Heart left ventricle (tissue), 16 donors: ENCODE measurements around the gene BRF1. TPM values are rescaled to one million over a fixed set of nuclear protein-coding genes. Genes with fewer than 3 reads are reported as not detected.

Experiments used
- ATAC-seq, 4 donors: fragments of 200-7000 bp; cut with Tn5 transposase; one replicate each; pipeline ENCODE4 v1.9.1; 2020 to 2022; ENCODE audit warnings: moderate library complexity in 4 of 4, mild to moderate bottlenecking in 3 of 4, moderate number of reproducible peaks in 1 of 4
- DNase-seq, 5 donors: peaks; one replicate each; pipeline ENCODE4 v3.0.0-alpha.2; 2020
- H3K27ac ChIP-seq, 12 donors: fragments of 200-600 bp; sonication (generic) in 4 of 12; one replicate each; pipeline versions ENCODE4 v1.5.0 to v1.8.0; 2016 to 2022; ENCODE audit warnings: mild to moderate bottlenecking in 2 of 12
- H3K27me3 ChIP-seq, 9 donors: fragments of 200-600 bp; sonication (generic) in 2 of 9; one replicate each; pipeline versions ENCODE4 v1.5.1 to v1.8.0; 2016 to 2022; ENCODE audit warnings: mild to moderate bottlenecking in 3 of 9
- H3K36me3 ChIP-seq, 9 donors: fragments of 200-600 bp; sonication (generic) in 2 of 9; one replicate each; pipeline versions ENCODE4 v1.5.0 to v1.8.0; 2018 to 2022; ENCODE audit warnings: mild to moderate bottlenecking in 2 of 9
- H3K4me1 ChIP-seq, 12 donors: fragments of 200-600 bp; sonication (generic) in 4 of 12; one replicate each; pipeline versions ENCODE4 v1.5.0 to v1.8.0; 2016 to 2022; ENCODE audit warnings: mild to moderate bottlenecking in 3 of 12
- H3K4me3 ChIP-seq, 12 donors: fragments of 200-600 bp; sonication (generic) in 4 of 12; one replicate each; pipeline versions ENCODE4 v1.5.0 to v1.8.0; 2017 to 2022; ENCODE audit warnings: mild to moderate bottlenecking in 9 of 12, moderate library complexity in 4 of 12
- H3K9me3 ChIP-seq, 12 donors: fragments of 200-600 bp; sonication (generic) in 4 of 12; one replicate each; pipeline versions ENCODE4 v1.5.0 to v1.8.0; 2016 to 2022; ENCODE audit warnings: mild to moderate bottlenecking in 1 of 12
- POLR2A ChIP-seq, 2 donors: fragments of 450-650 bp; IDR thresholded peaks; one replicate each; pipeline ENCODE4 v1.6.1; 2017; ENCODE audit warnings: antibody characterized with exemption in 2 of 2, mild to moderate bottlenecking in 2 of 2, moderate library complexity in 2 of 2
- WGBS, 4 donors: extraction: QIAGEN DNeasy Blood & Tissue Kit in 2 of 4; methylation state at CpG; one replicate each; pipeline versions ENCODE4 v1.1.5 to v1.1.7; 2013 to 2018; 5-methylcytosine and 5-hydroxymethylcytosine counted together
- intact Hi-C, 10 donors: fragments of 100-400 bp; cut with DNase I; formaldehyde crosslinking; loops; one replicate each; pipeline versions ENCODE4 v1.11.1 to v1.14.2; 2022
- polyA plus RNA-seq, 2 donors: library from polyadenylated mRNA; stranded (reverse); fragments of 200-250 nt; gene quantifications; one replicate each; pipeline ENCODE4 v1.2.3, GENCODE V29; 2013
- total RNA-seq, 9 donors: library from RNA; depleted of rRNA in 2 of 9; stranded (reverse); fragments of >200 nt in 2 of 9; fragmentation: NEBNext Ultra II Directional in 3 of 9; extraction: Animal tissue kit (Norgen Biotek cat#: 25700) in 3 of 9; gene quantifications; one replicate each; pipeline versions ENCODE4 v1.1.0 to v1.2.4, GENCODE V29; 2016 to 2023
- TF ChIP-seq, protein P1 (sequence below), 12 donors: fragments of 200-600 bp; sonication (generic) in 4 of 12; IDR thresholded peaks; one replicate each; pipeline versions ENCODE4 v1.5.0 to v1.8.0; 2018 to 2022; ENCODE audit warnings: antibody characterized with exemption in 12 of 12, mild to moderate bottlenecking in 5 of 12
- donor health status: ischemic (EF 13 %, LVEDD 7.1; RV severe dilation, severe dysfunction).
- donor health status: healthy with polysubstance abuse.
- donor health status: DM: no; HTN: yes; CAD: no.
- donor health status: DM: no; HTN: no; CAD: no.
- donor health status: ischemic (EF 25% LVEDD 6.9; RV normal size, moderate dysfunction).
- donor health status: ischemic (EF 25% LVEDD 5.7; RV mildly dilated, moderate dysfunction).
- donor health status: healthy.
- donor health status: DM: yes; HTN: yes; CAD: no.
- donor health status: ischemic (EF 35%, LVEDD 5.7; RV mildly dilated, moderate dysfunction).
- donor health status: nonischemic (EF 11% LVEDD 7.7; RV severe dilation, severe dysfunction).
- donor health status: DM: yes; HTN: yes; CAD: no.
- donor health status: PGD.
- donor health status: ischemic (EF 29% LVEDD 5.4; RV normal size, mild dysfunction).
- donor health status: nonischemic (EF 23%, LVEDD 6.1; RV moderate dilation, normal function).

The BRF1 gene
- total and polyA plus RNA-seq, 11 donors, result 13.3 to 25.3 (median 18.7) TPM

DNA sequence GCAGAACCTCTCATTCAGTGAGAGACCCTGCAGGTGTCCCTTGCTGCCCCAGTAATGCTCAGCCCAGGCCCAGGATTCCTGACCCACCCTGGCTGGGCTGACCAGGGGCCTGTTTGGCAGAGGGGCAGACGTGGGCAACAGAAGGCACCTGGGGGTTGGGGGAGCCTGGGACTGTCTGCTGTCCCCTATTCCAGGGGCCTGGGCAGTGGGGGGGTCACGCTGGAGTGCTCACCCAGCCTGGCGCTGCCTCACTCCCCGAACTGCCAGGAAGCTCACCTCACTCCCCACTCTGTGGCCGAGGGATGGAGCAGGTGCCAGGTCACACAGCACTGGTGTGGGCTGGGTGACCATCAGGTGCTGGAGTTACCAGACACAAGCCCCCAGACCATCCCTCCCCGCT is 97.1 kb downstream of the BRF1 start:
- Histone ChIP-seq H3K4me3 (no peak overlapping the region), H3K4me1 (peaks cover 0 to 92% (median 54%) of the 10 kb centered on the region in 12 donors), H3K9me3 (no peaks in the 10 kb centered on the region), H3K27ac (peak overlapping the region in 3 of 12 donors; percentile 9 to 81 (median 75)), H3K27me3 (peaks cover 0 to 16% (median 0%) of the 10 kb centered on the region in 9 donors), H3K36me3 (no peaks in the 10 kb centered on the region)
- ATAC-seq (no peak), DNase-seq (no peak)
- TF ChIP-seq, protein P1, sequence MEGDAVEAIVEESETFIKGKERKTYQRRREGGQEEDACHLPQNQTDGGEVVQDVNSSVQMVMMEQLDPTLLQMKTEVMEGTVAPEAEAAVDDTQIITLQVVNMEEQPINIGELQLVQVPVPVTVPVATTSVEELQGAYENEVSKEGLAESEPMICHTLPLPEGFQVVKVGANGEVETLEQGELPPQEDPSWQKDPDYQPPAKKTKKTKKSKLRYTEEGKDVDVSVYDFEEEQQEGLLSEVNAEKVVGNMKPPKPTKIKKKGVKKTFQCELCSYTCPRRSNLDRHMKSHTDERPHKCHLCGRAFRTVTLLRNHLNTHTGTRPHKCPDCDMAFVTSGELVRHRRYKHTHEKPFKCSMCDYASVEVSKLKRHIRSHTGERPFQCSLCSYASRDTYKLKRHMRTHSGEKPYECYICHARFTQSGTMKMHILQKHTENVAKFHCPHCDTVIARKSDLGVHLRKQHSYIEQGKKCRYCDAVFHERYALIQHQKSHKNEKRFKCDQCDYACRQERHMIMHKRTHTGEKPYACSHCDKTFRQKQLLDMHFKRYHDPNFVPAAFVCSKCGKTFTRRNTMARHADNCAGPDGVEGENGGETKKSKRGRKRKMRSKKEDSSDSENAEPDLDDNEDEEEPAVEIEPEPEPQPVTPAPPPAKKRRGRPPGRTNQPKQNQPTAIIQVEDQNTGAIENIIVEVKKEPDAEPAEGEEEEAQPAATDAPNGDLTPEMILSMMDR (IDR thresholded peaks at IDR 0.05), result no peak
- TF ChIP-seq POLR2A (IDR thresholded peaks at IDR 0.05), result no peak
- WGBS, 4 donors, result 74 to 79% (median 76%) methylated on average over 2 to 6 of the region's 6 CpGs; no CpG with 5 or more reads in 1 of the 4 donors
- intact Hi-C loops, result loop anchor here (1.0 to 10.0 kb wide), 17 partner anchors 44 to 324 kb away; partner anchors contain the start of genes TMEM121 (in 2 of the 10), AHNAK2 (in 1 of the 10) and BTBD6 (in 1 of the 10)

DNA sequence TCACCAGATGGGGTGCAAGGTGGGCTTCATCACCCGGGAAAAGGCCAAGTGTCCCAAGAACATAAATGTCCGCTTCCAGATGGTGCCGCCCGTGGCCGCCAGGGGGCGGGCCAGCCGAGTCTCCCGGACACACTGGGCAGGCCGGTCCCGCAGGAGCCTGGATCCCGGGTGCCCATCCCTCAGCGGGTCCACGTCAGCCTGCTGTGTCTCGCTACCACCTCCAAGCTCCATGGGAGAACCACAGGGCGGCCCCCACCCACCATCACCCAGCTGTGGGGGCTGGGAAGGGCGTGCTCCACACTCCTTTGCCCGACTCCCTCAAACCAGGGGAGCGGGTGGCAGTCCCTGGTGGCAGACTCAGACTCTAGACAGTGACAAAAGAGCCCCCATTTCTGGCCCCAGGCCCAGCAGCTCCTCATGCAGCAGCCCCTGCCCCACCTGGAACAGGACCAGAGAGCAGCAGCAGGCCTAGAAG is 97.7 kb downstream of the BRF1 start:
- peak; percentile 13 to 45 (median 30) for ATAC-seq
- WGBS, 4 donors, result 8 to 11% (median 10%) methylated on average over 4 to 18 of the region's 18 CpGs
- peak overlapping the region in 8 of 12 donors; percentile 51 to 95 (median 72) for H3K27ac ChIP-seq

DNA sequence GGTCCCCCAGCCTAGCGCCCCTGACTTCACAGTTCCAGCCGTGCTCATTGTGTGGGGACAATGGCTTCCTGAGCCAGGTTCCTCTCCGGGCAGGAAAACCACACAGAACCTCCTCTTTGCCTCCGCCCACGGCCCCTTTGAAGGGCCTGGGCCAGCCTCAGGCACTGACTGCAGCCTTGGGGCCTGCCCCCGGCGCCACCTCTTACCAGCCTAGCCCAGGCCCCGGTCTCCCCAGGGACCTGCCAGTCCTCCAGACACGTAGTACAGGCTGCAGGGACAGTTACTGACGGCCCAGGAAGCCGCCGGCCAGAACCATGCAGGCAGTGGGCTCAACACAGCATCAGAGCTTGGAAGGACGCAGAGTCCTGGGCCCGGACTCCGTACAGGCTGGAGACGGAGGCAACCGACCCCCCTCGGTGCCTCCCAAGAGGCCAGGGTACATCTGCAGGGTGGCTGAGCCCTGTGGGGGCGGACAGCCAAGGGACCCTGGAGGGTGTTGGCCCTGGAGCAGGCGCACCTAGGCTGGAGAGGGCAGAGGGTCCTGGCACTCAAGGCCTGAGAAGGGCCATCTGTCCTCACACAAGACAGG is 98.8 kb downstream of the BRF1 start:
- DNase-seq, result no peak
- intact Hi-C loops, result loop anchor here (2.0 to 10.0 kb wide), 16 partner anchors 45 to 325 kb away; partner anchors contain the start of genes TMEM121 (in 2 of the 10), AHNAK2 (in 1 of the 10) and BTBD6 (in 1 of the 10)
- Histone ChIP-seq H3K27ac (peak overlapping the region; percentile 35 to 95 (median 61)), H3K4me1 (peaks cover 0 to 100% (median 66%) of the 10 kb centered on the region in 12 donors), H3K4me3 (no peak overlapping the region), H3K27me3 (peaks cover 0 to 29% (median 5%) of the 10 kb centered on the region in 9 donors), H3K9me3 (no peaks in the 10 kb centered on the region), H3K36me3 (no peaks in the 10 kb centered on the region)
- 55 to 80% (median 57%) methylated on average over 1 to 20 of the region's 20 CpGs for WGBS, 4 donors
- TF ChIP-seq, protein P1 (IDR thresholded peaks at IDR 0.05), result no peak
- no peak for TF ChIP-seq POLR2A (IDR thresholded peaks at IDR 0.05)
- peak in 1 of 4 donors; percentile 3 for ATAC-seq

More for the DNA sequence above, 97.7 kb downstream of the BRF1 start:
- no peak overlapping the region for H3K4me3 ChIP-seq
- peaks cover 0 to 98% (median 59%) of the 10 kb centered on the region in 12 donors for H3K4me1 ChIP-seq
- TF ChIP-seq, protein P1 (IDR thresholded peaks at IDR 0.05), result peak; percentile 86 to 97 (median 93)
- no peak for TF ChIP-seq POLR2A (IDR thresholded peaks at IDR 0.05)
- H3K27me3 ChIP-seq, result peaks cover 0 to 21% (median 0%) of the 10 kb centered on the region in 9 donors
- peak; percentile 73 to 88 (median 76) for DNase-seq
- no peaks in the 10 kb centered on the region for H3K9me3 ChIP-seq
- intact Hi-C loops, result loop anchor here (1.0 to 10.0 kb wide), 16 partner anchors 44 to 324 kb away; partner anchors contain the start of genes TMEM121 (in 2 of the 10), AHNAK2 (in 1 of the 10) and BTBD6 (in 1 of the 10)
- H3K36me3 ChIP-seq, result no peaks in the 10 kb centered on the region
